GM21447 (cell line): ENCODE measurements around the gene GINM1.
A peak's percentile ranks its signal among the peaks of the same experiment; 100 is the strongest.

Experiments used
- ATAC-seq: cut with Tn5 transposase; IDR thresholded peaks from one replicate; pipeline ENCODE4 v1.9.1; 2021; ENCODE audit not compliant: unreplicated experiment

GINM1 gene

DNA sequence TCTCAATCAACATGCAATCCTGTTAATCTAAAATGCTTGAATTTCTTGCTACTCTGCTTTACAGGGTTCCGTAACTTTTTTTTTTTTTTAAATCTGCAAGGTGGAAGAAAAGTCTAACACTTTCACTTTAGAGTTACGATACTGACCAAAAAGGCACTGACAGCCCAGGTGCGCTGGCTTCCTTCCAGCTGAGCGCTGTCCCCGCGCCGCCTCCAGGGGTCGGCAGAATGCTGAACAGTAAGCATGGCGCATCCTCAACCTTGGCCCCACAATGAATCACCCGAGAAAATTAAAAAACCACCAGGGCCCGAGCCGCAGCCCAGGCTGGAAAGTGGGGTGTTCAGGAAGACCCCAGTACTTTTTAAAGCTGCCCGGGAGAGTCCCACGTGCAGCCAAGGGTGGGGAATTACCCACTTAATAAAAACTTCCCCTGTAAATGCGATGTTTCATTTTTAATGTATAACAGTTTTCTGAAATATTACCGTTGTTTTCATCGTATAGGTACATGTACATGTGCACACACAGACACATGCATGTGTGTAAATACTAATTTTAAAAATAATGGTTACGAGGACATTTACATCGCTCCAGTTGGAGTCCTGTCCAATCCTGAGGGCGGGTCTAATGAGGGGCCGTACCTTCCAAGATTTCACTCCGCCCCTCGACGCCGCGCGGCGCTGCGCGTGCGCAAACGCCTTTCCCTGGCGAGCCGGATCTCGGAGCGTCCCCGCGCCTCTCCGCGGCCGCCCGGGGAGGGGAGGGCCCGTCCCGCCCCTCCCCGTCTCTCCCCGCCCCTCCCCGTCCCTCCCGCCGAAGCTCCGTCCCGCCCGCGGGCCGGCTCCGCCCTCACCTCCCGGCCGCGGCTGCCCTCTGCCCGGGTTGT lies at the start of gene GINM1:
Gene GINM1 (plus strand): TSS at position 849 of the 883 bp plus-strand sequence. CDS start 40 bp downstream, outside the sequence.
- peak; percentile 72 for ATAC-seq

DNA sequence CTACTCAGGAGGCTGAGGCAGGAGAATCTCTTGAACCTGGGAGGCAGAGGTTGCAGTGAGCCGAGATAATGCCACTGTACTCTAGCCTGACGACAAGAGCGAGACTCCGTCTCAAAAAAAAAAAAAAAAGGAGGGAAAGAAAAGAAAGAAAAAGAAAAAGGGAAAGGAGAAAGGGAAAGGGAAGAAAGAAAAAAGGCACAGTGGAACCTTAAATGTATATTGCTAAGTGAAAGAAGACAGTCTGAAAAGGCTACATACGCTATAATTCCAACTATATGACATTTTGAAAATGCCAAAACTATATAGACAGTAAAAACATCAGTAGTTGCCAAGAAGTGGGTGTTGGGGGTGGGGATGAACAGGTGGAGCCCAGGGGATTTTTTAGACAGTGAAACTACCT lies 36.5 kb upstream of the GINM1 start:
- ATAC-seq, result no peak

DNA sequence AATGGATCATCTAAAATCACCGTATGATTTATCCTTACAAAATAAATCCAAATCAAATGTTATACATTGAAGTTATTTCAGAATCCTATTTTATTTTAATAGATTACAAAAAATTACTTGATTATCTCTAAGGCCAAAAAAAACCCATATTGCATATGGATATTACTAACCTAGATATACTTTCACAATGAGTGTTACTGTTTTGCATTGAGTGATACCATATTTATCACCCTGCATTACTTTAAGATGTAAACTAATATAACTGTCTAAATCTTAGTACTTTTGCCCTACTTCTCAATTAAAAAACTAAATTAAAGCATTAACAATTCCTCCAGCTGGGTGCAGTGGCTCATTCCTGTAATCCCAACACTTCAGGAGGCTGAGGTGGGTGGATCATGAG lies 31.4 kb upstream of the GINM1 start:
- ATAC-seq, result no peak

- ATAC-seq, result no peak
Measured at GRCh38 chr6:149541139-149541538, 25.0 kb upstream of the GINM1 start.

DNA sequence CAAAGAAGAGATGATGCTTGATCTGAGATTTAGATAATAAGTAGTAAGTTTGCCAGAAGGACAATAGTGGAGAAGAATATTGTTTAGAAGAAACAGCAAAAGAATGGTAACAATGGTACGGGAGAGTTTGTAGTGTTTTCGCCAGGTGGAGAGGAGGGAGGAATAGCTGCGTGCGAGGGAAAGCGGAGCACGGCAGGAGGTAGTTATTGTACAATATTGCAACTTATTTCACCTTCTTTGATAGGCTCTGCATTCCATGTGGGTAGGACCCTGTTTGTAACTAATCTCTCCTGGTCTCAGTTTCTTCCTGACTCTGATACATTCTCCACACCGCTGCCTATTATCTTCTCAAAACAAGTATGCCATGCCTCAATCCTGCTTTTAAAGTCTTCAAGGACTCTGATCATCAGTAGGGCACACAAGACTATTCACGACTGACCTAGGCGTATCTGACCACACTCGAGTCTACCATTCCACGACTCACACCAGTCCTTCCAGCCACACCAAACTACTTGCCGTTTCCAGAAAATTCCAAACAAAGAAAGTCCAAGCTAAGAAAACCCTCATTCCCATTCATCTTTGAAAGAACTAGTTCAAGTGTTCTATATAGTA lies 21.4 kb upstream of the GINM1 start:
- no peak for ATAC-seq

DNA sequence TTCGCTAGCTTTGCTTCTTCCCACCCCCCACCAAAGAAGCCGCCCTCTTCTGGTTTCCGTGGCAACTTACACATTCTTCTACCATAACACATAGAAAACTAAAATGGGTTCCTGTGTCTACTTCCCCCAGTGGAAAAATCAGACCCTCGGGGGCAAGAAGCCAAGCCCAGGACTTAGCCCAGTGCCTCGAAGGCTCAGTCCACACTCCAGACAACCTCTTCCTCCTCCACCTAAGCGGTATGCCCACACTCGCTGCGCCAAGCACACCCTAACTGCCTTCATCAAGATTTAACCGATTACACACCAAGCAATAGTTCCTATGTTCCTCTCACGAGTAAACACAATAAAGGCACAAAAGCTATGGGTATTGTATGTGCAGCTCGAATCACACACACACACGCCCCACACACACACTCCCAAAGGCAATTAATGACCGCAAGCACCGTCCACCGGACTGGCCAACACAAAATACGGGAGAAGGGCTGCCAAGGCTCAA lies 20.9 kb upstream of the GINM1 start:
- ATAC-seq, result peak; percentile 30

DNA sequence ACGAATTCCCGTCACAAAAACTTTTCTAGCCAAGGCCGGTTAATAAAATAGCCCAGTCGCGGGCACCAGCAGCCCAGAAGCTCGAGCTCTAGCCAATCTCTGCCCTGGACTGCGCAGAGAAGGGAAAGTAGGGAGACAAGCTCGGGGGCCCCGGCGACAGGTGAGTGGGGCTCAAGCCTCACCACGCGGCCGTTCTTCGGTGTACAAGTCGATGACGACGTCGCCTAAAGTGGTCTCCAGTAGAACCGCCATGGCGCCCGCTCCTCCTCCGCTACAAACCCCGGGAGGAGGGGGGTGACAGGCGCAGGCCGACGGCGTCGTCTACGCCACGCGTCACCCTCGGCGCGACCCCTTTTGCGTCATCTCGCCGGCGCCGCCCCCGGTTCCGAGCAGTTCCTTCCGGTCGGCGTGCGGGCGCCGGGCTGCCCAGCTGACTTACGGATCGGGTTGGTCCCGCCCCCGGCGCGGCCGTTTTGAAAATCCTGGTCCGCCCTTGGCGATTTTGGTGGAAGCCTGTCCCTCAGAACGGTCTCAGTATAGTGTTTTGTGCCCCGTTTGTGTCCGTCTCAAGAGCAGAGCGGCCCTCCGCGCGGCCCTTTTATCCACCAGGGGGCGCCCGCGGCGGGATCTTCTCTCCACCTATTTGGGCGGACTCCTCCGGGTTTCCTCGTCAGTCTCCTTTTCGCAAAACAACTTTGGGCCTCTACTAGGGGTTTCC lies 20.3 kb upstream of the GINM1 start, which contains the start of gene PPIL4:
Gene PPIL4 (minus strand): TSS at position 290 of the 718 bp plus-strand sequence. CDS start 38 bp downstream, at position 252.
- peak; percentile 85 for ATAC-seq

DNA sequence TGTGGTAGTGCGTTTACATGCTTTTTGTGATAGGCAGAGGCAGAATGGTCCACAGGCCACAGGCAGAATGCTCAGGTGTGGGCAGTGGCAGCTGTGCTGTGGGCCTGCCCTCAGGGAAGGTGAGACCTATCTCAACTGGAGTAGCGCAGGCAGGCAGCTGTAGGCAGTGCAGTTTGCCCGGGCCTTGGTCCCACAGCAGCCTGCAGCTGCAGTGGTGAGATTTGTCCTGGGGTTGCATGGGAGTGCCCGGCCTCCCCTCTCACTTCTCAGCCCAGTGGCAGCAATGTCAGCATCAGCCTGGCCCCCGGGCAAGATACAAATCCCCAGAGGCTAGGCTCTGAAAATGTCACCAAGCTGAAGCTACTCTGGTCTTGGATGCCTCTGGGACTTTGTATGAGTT lies 14.3 kb upstream of the GINM1 start:
- ATAC-seq, result no peak

DNA sequence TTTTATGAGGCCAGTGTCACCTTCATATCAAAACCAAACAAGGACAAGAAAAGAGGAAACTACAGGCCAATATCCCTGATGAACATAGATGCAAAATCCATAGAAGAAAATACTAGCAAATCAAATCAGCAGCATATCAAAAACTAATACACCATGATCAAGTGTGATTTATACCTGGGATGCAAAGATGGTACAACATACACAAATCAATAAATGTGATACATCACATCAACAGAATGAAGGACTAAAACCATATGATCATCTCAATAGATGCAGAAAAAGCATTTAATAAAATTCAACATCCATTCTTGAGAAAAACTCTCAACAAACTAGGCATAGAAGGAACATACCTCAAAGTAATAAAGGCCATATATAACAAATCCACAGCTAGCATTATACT lies 8.1 kb upstream of the GINM1 start:
- ATAC-seq, result no peak

DNA sequence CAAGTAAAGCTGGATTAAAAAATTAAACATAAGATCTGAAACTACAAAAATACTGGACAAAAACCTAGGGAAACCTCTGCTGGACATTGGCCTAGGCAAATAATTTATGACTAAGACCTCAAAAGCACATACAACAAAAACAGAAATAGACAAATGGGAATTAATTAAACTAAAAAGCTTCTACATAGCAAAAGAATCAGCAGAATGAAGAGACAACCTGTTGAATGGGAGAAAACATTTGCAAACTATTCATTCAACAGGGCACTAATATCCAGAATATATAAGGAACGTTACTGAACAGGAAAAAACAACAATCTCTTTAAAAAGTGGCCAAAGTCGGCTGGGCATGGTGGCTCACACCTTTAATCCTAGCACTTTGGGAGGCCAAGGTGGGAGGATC lies 6.8 kb upstream of the GINM1 start:
- ATAC-seq, result no peak

- ATAC-seq, result no peak
Measured at GRCh38 chr6:149560736-149561135, 5.4 kb upstream of the GINM1 start.

DNA sequence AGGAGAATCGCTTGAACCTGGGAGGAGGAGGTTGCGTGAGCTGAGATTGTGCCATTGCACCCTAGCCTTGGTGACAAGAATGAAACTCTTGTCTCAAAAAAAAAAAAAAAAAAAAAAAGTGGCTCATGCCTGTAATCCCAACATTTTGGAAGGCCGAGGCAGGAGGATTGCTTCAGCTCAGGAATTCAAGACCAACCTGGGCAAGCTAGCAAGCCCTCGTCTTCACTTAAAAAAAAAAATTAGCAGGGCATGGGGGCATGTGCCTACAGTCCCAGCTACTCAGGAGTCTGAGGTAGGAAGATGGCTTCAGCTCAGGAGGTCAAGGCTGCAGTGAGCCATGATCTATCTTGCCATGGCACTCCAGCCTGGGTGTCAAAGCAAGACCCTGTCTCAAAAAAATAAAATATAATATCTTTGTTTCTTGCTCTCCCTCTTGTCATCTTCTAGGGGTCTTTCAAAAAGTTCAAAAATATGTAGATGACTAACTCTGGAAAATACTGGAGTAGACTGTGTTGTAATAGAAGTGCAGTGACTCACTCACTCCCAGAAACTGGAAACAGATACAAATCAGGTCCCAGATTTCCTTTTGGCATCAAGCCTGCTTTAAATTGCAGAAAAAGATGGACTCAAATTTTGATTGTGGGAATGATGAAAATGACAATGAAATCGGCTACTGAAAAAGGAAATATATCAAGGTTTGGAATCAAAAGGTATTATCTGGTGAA lies 2.8 kb upstream of the GINM1 start:
- no peak for ATAC-seq

DNA sequence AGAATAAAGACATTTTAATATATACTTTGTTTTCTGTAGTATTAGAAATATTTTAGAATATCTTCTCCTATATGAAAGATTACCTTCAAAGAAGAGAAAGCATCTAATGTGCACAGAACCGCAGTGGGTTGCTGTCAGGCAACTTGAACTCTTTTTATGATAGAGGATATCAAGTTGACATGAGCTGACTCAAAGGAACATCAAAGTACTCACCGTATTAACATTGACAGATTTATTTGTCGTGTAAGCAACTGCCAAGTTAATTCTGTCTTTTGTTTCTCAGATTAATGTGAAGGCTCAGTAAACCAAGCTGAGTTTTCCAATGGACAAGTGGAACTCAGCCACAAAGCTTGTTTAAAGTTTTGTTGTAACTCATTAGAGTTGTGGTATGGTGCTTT lies 2.2 kb upstream of the GINM1 start:
- ATAC-seq, result no peak

- peak; percentile 23 for ATAC-seq
Measured at GRCh38 chr6:149566410-149567193, 427 bp downstream of the GINM1 start.

DNA sequence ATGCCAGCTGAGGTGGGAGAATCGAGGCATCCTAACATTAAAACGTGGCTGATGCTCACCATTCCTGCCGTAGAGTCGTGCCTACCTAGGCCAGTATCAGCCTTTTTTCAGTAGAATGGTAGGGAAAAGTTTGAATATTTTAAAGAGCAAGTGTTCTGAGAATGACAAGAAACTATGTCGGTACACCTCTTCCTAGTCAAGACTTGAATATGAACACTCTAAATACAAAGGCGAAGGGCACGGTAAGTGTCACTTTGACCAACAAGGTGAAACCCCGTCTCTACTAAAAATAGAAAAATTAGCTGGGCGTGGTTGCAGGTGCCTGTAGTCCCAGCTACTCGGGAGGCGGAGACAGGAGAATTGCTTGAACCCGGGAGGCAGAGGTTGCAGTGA lies 1.0 kb downstream of the GINM1 start:
- no peak for ATAC-seq

GRCh38 chr6:149567945-149568585 lies 1.9 kb downstream of the GINM1 start:
- no peak for ATAC-seq

- no peak for ATAC-seq
Measured at GRCh38 chr6:149580880-149581279, 14.7 kb downstream of the GINM1 start.

DNA sequence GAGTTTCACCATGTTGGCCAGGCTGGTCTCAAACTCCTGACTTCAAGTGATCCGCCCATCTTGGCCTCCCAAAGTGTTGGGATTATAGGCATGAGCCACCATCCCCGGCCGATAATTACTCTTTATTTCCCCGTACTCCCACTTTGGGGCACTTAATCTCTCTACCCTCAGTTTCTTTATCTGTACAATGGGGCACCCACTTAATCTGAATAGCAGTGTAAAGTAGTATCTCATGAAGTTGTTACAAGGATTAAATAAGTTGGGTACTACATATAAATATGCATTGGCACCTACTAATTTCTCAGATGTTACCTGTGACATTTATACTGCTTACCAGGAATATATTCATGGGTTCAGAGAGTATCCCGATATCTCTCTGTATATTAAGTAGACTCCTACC lies 15.2 kb downstream of the GINM1 start:
- ATAC-seq, result no peak

GRCh38 chr6:149586149-149586548 lies 20.0 kb downstream of the GINM1 start:
- no peak for ATAC-seq

DNA sequence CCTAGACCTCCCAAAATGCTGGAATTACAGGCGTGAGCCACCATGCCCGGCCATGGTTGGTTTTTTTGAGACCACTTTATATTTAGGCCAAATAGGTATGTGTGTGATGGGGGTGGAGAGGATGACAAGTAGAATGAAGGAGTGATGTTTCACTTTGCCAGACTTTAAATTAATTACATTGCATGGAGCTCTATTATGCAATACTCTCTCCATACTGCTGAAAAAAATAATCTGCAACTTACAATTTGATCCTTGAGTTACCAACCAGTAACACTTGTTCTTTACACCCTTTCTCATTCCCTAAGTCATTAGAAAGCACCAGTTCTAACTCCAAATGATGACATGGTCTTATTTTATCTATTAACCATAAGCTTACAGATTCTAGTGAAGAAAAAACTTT lies 26.8 kb downstream of the GINM1 start:
- ATAC-seq, result no peak
